Measurements from ENCODE around the gene TCERG1L.
"Not testable (repeated sequence)": the region's sequence is repeated elsewhere in the genome, so short reads cannot be mapped to it uniquely, and the experiment has no call there.

The TCERG1L gene

GRCh38 chr10:131080571-131080970 lies 230.9 kb downstream of the TCERG1L start:
- no peak for DNase-seq

GRCh38 chr10:131079314-131079713 lies 232.2 kb downstream of the TCERG1L start:
- DNase-seq, result no peak

- DNase-seq, result not testable (repeated sequence)
These were observed 232.6 kb downstream of the TCERG1L start for GRCh38 chr10:131078882-131079280.

GRCh38 chr10:131078131-131078881 lies 233.2 kb downstream of the TCERG1L start:
- DNase-seq, result no peak

- DNase-seq, result no peak
These were observed 233.8 kb downstream of the TCERG1L start for GRCh38 chr10:131077724-131078123.

- no peak for DNase-seq
These were observed 234.5 kb downstream of the TCERG1L start for GRCh38 chr10:131077031-131077430.

- DNase-seq, result no peak
These were observed 235.2 kb downstream of the TCERG1L start for GRCh38 chr10:131076356-131076755.

GRCh38 chr10:131075218-131075770 lies 236.2 kb downstream of the TCERG1L start:
- DNase-seq, result no peak

GRCh38 chr10:131074682-131075081 lies 236.8 kb downstream of the TCERG1L start:
- no peak for DNase-seq

- no peak for DNase-seq
These were observed 238.0 kb downstream of the TCERG1L start for GRCh38 chr10:131073469-131074035.

- DNase-seq, result no peak
These were observed 238.7 kb downstream of the TCERG1L start for GRCh38 chr10:131072651-131073468.

GRCh38 chr10:131071721-131072120 lies 239.8 kb downstream of the TCERG1L start:
- DNase-seq, result no peak

GRCh38 chr10:131070856-131071255 lies 240.7 kb downstream of the TCERG1L start:
- no peak for DNase-seq

GRCh38 chr10:131068760-131069159 lies 242.8 kb downstream of the TCERG1L start:
- no peak for DNase-seq

GRCh38 chr10:131068311-131068710 lies 243.2 kb downstream of the TCERG1L start:
- no peak for DNase-seq

- no peak for DNase-seq
These were observed 243.8 kb downstream of the TCERG1L start for GRCh38 chr10:131067690-131068089.

- DNase-seq, result no peak
These were observed 245.7 kb downstream of the TCERG1L start for GRCh38 chr10:131065673-131066305.

GRCh38 chr10:131063311-131063710 lies 248.2 kb downstream of the TCERG1L start:
- DNase-seq, result no peak

- DNase-seq, result no peak
These were observed 248.8 kb downstream of the TCERG1L start for GRCh38 chr10:131062621-131063260.

GRCh38 chr10:131061216-131061615 lies 250.3 kb downstream of the TCERG1L start:
- no peak for DNase-seq

- DNase-seq, result no peak
These were observed 251.6 kb downstream of the TCERG1L start for GRCh38 chr10:131059881-131060280.

- DNase-seq, result no peak
These were observed 252.7 kb downstream of the TCERG1L start for GRCh38 chr10:131058799-131059198.

Measured in OCI-M1 (cell line).